Measurements from ENCODE around the gene SMOC2. TPM values are rescaled to one million over a fixed set of nuclear protein-coding genes. Genes with fewer than 3 reads are reported as not detected.

SMOC2 gene, protein sequence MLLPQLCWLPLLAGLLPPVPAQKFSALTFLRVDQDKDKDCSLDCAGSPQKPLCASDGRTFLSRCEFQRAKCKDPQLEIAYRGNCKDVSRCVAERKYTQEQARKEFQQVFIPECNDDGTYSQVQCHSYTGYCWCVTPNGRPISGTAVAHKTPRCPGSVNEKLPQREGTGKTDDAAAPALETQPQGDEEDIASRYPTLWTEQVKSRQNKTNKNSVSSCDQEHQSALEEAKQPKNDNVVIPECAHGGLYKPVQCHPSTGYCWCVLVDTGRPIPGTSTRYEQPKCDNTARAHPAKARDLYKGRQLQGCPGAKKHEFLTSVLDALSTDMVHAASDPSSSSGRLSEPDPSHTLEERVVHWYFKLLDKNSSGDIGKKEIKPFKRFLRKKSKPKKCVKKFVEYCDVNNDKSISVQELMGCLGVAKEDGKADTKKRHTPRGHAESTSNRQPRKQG
- total RNA-seq (100 to 1,000 TPM; 203 to 369 TPM), polyA plus RNA-seq (100 to 1,000 TPM; 228 to 303 TPM)
- long read RNA-seq, donor 1, transcript SMOC2-201 (13 exons, 3,150 nt): minor isoform, 41 of 675 reads
- long read RNA-seq, donor 1, transcript SMOC2-202 (13 exons, 3,117 nt): major isoform, 356 of 675 reads
- long read RNA-seq, donor 1, partial matches to known transcripts: 217 of 675 reads
- long read RNA-seq, donor 1, other reads (novel, unspliced or antisense): 61 of 675 reads
- long read RNA-seq, donor 2, transcript SMOC2-201 (13 exons, 3,150 nt): minor isoform, 19 of 383 reads
- long read RNA-seq, donor 2, transcript SMOC2-202 (13 exons, 3,117 nt): major isoform, 212 of 383 reads
- long read RNA-seq, donor 2, partial matches to known transcripts: 88 of 383 reads
- long read RNA-seq, donor 2, other reads (novel, unspliced or antisense): 64 of 383 reads

DNA sequence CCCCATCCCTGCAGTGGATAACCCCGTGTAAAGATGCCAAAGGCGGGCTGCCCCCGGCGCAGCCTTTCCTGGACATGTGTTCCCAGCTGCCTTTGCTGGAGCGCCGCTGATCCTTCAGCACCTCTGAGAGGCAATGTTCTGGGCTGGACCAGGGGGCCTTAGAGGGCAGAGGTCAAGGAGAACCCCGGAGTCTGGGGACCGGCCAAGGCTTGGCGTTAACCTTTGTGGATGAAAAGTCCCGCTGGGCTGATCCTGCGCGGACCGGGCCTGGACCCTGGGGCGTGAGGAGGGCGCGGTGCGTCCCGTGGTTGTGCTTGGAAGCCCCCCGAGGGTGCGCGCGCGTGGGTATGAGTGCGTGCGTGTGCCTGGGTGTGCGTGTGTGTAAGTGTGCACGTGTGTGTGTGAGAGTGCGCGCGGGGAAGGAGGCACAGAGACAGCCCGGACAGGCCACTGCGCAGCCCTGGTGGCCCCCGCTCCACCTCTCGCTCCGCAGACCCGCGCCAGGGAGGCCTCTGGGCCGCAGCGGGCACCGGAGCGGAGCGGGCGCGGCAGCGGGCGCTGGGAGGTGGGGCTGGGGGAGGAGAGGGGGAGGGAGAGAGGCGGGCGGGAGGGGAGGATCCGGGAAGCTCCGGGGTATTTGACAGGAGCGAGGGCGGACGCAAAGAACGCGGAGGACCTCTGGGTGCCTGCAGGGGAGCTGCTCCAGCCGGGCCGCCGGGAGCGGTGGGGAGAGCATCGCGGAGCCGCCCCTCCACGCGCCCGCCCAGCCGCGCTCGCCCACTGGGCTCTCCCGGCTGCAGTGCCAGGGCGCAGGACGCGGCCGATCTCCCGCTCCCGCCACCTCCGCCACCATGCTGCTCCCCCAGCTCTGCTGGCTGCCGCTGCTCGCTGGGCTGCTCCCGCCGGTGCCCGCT, at the start of gene SMOC2:
Gene SMOC2, plus strand, starts transcription at position 665 of the 914 bp plus-strand sequence. Its CDS starts 187 bp downstream, at position 852.
- ATAC-seq (ENCODE audit: low FRiP score) (peak; percentile 74), DNase-seq (peak; percentile 76 to 86)
- H3K27me3 ChIP-seq (ENCODE audit: control insufficient read depth in 1 of 2, insufficient read depth in 2 of 2, low read length in 1 of 2): no peaks in the 10 kb centered on the region
- 0 to 1% methylated on average over 35 to 81 of the region's 81 CpGs for WGBS, 2 donors
- H3K36me3 ChIP-seq (ENCODE audit: control insufficient read depth in 1 of 2, insufficient read depth in 2 of 2, low read length in 1 of 2): no peaks in the 10 kb centered on the region
- H3K4me3 ChIP-seq (ENCODE audit: low read length in 2 of 2): peak within 1 kb of the TSS; percentile 58 to 88
- H3K27ac ChIP-seq (ENCODE audit: low read depth in 1 of 2, low read length in 2 of 2): peak within 1 kb of the TSS; percentile 30 to 36
- intact Hi-C loops (cut with DNase I): loop anchor here (1.0 to 5.0 kb wide), 4 partner anchors 11 to 87 kb away; no protein-coding TSS in a partner anchor
- peaks cover 2% of the 10 kb centered on the region in 2 donors for H3K4me1 ChIP-seq (ENCODE audit: control insufficient read depth in 1 of 2, insufficient read depth in 2 of 2, low read length in 2 of 2)
- no peaks in the 10 kb centered on the region for H3K9me3 ChIP-seq (ENCODE audit: control insufficient read depth, low read length)

DNA sequence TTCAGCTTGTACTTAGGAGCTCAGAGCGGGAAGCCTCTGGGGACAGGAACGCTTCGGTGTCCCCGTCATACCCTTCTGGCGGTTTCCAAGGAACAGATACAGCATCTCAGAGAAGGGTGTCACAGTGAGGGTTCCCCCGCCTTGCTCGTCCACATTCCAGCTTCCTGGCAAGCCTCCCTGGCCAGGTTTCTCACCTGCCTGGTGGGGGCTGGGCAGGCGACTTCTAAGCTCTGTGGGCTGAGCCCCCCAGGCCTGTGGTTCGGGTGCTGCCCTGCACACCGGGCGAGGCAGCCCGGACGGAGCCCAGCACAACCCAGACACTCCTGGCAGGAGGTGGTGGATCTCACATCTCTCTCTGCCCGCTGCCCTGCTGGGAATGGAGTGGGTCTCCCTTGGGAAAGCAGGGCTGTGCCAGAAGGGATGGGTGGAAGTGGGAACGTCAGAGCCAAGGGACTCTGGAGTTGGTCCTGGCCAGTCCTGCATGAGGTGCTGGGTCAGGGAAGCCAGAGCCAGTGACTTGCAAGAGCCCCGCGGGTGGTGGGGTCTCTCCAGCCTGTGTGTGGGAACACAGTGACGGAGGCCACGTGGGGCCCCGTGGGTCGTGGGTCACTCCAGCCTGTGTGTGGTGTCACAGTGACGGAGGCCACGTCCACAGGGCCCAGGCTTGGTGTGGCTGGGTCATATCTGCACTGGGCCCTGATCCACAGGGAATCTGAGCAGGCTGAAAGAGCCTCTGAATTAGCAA, 47.7 kb upstream of the SMOC2 start:
- Histone ChIP-seq H3K9me3 (ENCODE audit: control insufficient read depth, low read length) (no peaks in the 10 kb centered on the region), H3K27me3 (ENCODE audit: control insufficient read depth in 1 of 2, insufficient read depth in 2 of 2, low read length in 1 of 2) (no peaks in the 10 kb centered on the region), H3K4me1 (ENCODE audit: control insufficient read depth in 1 of 2, insufficient read depth in 2 of 2, low read length in 2 of 2) (no peaks in the 10 kb centered on the region), H3K27ac (ENCODE audit: low read depth in 1 of 2, low read length in 2 of 2) (no peak overlapping the region), H3K4me3 (ENCODE audit: low read length in 2 of 2) (no peak overlapping the region), H3K36me3 (ENCODE audit: control insufficient read depth in 1 of 2, insufficient read depth in 2 of 2, low read length in 1 of 2) (no peaks in the 10 kb centered on the region)
- intact Hi-C loops (cut with DNase I): no loop called here
- WGBS, 2 donors: 70 to 76% methylated on average over 23 of the region's 23 CpGs
- DNase-seq: peak; percentile 25 to 71
- ATAC-seq (ENCODE audit: low FRiP score): peak; percentile 17

DNA sequence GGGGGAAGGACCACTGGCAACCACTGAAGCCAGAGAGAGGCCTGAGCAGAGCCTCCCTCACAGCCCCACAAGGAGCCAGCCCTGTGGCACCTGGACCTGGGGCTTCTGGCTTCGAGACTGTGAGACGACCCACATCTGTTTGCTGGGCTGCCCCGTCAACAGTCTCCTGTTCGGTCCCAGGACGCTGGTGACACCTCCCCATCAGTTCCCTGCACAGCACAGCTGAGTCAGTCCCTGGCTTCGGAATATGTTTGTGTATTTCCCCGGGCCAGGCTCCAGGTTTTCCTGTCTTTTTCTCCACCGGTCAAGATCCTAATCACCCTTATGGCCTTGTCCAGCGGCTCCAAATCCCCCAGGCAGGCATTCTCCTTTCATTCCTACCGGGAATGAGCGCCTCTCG, 46.4 kb upstream of the SMOC2 start:
- Histone ChIP-seq H3K9me3 (ENCODE audit: control insufficient read depth, low read length) (no peaks in the 10 kb centered on the region), H3K36me3 (ENCODE audit: control insufficient read depth in 1 of 2, insufficient read depth in 2 of 2, low read length in 1 of 2) (no peaks in the 10 kb centered on the region), H3K4me3 (ENCODE audit: low read length in 2 of 2) (no peak overlapping the region), H3K27me3 (ENCODE audit: control insufficient read depth in 1 of 2, insufficient read depth in 2 of 2, low read length in 1 of 2) (no peaks in the 10 kb centered on the region), H3K27ac (ENCODE audit: low read depth in 1 of 2, low read length in 2 of 2) (no peak overlapping the region), H3K4me1 (ENCODE audit: control insufficient read depth in 1 of 2, insufficient read depth in 2 of 2, low read length in 2 of 2) (no peaks in the 10 kb centered on the region)
- 37 to 46% methylated on average over 9 to 12 of the region's 12 CpGs for WGBS, 2 donors
- ATAC-seq (ENCODE audit: low FRiP score): no peak
- DNase-seq: peak; percentile 21 to 52
- intact Hi-C loops (cut with DNase I): no loop called here

DNA sequence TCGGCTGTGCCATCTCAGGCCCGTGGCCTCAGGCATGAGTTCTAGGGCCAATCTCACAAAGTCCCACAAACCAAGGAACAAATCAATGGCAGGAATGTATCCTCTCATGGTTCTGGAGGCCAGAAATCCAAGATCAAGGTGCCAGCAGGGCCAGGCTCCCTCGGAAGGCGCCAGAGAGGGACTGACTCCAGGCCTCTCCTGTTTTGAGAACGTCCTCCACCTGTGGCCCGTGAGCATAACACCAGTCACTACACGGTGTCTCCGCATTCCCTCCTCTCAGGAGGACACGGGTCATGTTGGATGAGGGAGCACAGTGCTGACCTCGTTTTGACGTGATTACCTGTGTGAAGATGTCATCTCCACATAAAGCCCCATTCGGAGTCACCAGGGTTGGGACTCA, 45.0 kb upstream of the SMOC2 start:
- no peak overlapping the region for H3K4me3 ChIP-seq (ENCODE audit: low read length in 2 of 2)
- WGBS, 2 donors: 88 to 92% methylated on average over 12 of the region's 12 CpGs
- no peaks in the 10 kb centered on the region for H3K4me1 ChIP-seq (ENCODE audit: control insufficient read depth in 1 of 2, insufficient read depth in 2 of 2, low read length in 2 of 2)
- intact Hi-C loops (cut with DNase I): no loop called here
- DNase-seq (peak; percentile 21 to 56), ATAC-seq (ENCODE audit: low FRiP score) (no peak)
- H3K27ac ChIP-seq (ENCODE audit: low read depth in 1 of 2, low read length in 2 of 2): no peak overlapping the region
- no peaks in the 10 kb centered on the region for H3K36me3 ChIP-seq (ENCODE audit: control insufficient read depth in 1 of 2, insufficient read depth in 2 of 2, low read length in 1 of 2)
- H3K27me3 ChIP-seq (ENCODE audit: control insufficient read depth in 1 of 2, insufficient read depth in 2 of 2, low read length in 1 of 2): no peaks in the 10 kb centered on the region
- peaks cover 1% of the 10 kb centered on the region for H3K9me3 ChIP-seq (ENCODE audit: control insufficient read depth, low read length)

DNA sequence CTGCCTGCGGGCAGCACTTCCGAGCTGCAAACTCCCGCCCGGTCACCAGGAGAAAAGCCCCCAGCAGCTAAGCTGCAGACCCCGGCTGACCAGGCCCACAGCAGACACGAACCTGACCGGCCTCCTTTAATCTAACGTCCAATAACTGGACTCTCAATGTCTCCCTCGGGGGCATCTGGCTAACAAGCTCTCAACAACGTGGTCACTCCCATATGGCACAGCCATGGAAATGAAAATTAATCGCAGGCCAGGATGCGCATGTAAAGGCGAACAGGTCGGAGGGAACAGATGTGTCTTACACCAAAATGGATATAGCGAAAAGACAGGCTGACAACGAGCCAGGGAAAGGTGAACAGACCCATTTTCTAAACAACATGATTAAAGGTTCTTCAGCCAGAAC, 44.4 kb upstream of the SMOC2 start:
- no peak for ATAC-seq (ENCODE audit: low FRiP score)
- no peaks in the 10 kb centered on the region for H3K36me3 ChIP-seq (ENCODE audit: control insufficient read depth in 1 of 2, insufficient read depth in 2 of 2, low read length in 1 of 2)
- no peaks in the 10 kb centered on the region for H3K27me3 ChIP-seq (ENCODE audit: control insufficient read depth in 1 of 2, insufficient read depth in 2 of 2, low read length in 1 of 2)
- H3K4me1 ChIP-seq (ENCODE audit: control insufficient read depth in 1 of 2, insufficient read depth in 2 of 2, low read length in 2 of 2): no peaks in the 10 kb centered on the region
- no peak overlapping the region for H3K4me3 ChIP-seq (ENCODE audit: low read length in 2 of 2)
- 92 to 93% methylated on average over 16 of the region's 16 CpGs for WGBS, 2 donors
- H3K27ac ChIP-seq (ENCODE audit: low read depth in 1 of 2, low read length in 2 of 2): no peak overlapping the region
- DNase-seq: no peak
- intact Hi-C loops (cut with DNase I): no loop called here
- H3K9me3 ChIP-seq (ENCODE audit: control insufficient read depth, low read length): peaks cover 1% of the 10 kb centered on the region

DNA sequence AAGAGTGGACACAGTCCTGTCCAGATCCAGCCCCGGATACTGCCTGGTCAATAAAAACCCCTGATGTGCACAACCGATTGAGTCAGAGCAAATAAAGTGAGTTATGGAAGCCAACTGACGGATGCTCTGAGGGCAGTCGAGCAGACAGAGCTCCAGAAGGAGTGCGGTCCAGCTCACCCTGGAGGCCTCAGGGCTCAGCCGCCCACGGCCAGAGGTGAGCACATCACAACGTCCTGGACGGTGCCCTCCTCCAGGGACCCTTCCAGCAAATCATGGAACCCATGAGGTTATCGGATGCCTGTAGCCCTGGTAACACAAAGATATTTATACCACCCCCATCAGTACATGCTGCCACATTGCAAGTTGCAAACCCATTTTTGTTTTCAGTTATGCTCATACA, 44.0 kb upstream of the SMOC2 start:
- Histone ChIP-seq H3K36me3 (ENCODE audit: control insufficient read depth in 1 of 2, insufficient read depth in 2 of 2, low read length in 1 of 2) (no peaks in the 10 kb centered on the region), H3K4me1 (ENCODE audit: control insufficient read depth in 1 of 2, insufficient read depth in 2 of 2, low read length in 2 of 2) (no peaks in the 10 kb centered on the region), H3K4me3 (ENCODE audit: low read length in 2 of 2) (no peak overlapping the region), H3K27ac (ENCODE audit: low read depth in 1 of 2, low read length in 2 of 2) (no peak overlapping the region), H3K9me3 (ENCODE audit: control insufficient read depth, low read length) (peaks cover 1% of the 10 kb centered on the region), H3K27me3 (ENCODE audit: control insufficient read depth in 1 of 2, insufficient read depth in 2 of 2, low read length in 1 of 2) (no peaks in the 10 kb centered on the region)
- ATAC-seq (ENCODE audit: low FRiP score) (no peak), DNase-seq (no peak)
- intact Hi-C loops (cut with DNase I): no loop called here
- 92 to 93% methylated on average over 10 of the region's 10 CpGs for WGBS, 2 donors

DNA sequence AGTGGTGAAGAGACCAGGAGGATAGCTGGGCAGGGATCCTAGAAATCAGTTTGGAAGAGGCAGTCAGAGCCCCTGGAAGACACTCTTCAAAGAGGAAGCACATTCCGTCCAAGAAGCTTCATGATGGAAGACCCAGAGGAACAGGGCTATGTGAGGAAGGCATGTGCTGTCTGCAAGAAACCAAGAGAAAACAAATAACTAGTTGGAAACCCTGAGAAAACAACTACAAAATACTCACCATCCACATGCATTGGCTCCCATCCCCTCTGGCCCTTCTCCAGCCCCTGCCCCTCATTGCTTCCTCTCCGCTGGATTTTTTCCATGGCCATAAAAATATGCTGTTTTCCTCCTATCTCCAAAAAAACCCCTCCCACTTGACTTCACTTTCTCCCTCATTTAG, 40.9 kb upstream of the SMOC2 start:
- DNase-seq (no peak), ATAC-seq (ENCODE audit: low FRiP score) (no peak)
- Histone ChIP-seq H3K27ac (ENCODE audit: low read depth in 1 of 2, low read length in 2 of 2) (no peak overlapping the region), H3K36me3 (ENCODE audit: control insufficient read depth in 1 of 2, insufficient read depth in 2 of 2, low read length in 1 of 2) (no peaks in the 10 kb centered on the region), H3K9me3 (ENCODE audit: control insufficient read depth, low read length) (peaks cover 1% of the 10 kb centered on the region), H3K27me3 (ENCODE audit: control insufficient read depth in 1 of 2, insufficient read depth in 2 of 2, low read length in 1 of 2) (no peaks in the 10 kb centered on the region), H3K4me3 (ENCODE audit: low read length in 2 of 2) (no peak overlapping the region), H3K4me1 (ENCODE audit: control insufficient read depth in 1 of 2, insufficient read depth in 2 of 2, low read length in 2 of 2) (no peaks in the 10 kb centered on the region)
- 68 to 74% methylated on average over 2 of the region's 2 CpGs for WGBS, 2 donors
- intact Hi-C loops (cut with DNase I): no loop called here
